Fibroblast of lung (primary cell): Measurements from ENCODE around the gene CTNNA2.

Experiments used
- EZH2 ChIP-seq: IDR thresholded peaks from 2 replicates; pipeline ENCODE4 v1.5.1; 2012; ENCODE audit warnings: low read length, control low read depth, mild to moderate bottlenecking; ENCODE audit errors: missing control alignments
- TF ChIP-seq, protein P1 (sequence below), 2 donors: IDR thresholded peaks in 1 of 2; conservative IDR thresholded peaks in 1 of 2; 1 replicate in 1 of 2; 2 replicates in 1 of 2; pipeline ENCODE4 v1.5.1; 2011 to 2012; ENCODE audit warnings: low read length in 2 of 2, control low read depth in 1 of 2, inconsistent platforms in 1 of 2, low read depth in 1 of 2, mild to moderate bottlenecking in 1 of 2

GRCh38 chr2:79861059-79861374 is 348.2 kb downstream of the CTNNA2 start:
- TF ChIP-seq, protein P1, sequence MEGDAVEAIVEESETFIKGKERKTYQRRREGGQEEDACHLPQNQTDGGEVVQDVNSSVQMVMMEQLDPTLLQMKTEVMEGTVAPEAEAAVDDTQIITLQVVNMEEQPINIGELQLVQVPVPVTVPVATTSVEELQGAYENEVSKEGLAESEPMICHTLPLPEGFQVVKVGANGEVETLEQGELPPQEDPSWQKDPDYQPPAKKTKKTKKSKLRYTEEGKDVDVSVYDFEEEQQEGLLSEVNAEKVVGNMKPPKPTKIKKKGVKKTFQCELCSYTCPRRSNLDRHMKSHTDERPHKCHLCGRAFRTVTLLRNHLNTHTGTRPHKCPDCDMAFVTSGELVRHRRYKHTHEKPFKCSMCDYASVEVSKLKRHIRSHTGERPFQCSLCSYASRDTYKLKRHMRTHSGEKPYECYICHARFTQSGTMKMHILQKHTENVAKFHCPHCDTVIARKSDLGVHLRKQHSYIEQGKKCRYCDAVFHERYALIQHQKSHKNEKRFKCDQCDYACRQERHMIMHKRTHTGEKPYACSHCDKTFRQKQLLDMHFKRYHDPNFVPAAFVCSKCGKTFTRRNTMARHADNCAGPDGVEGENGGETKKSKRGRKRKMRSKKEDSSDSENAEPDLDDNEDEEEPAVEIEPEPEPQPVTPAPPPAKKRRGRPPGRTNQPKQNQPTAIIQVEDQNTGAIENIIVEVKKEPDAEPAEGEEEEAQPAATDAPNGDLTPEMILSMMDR (conservative IDR thresholded peaks at IDR 0.05 in 1 of 2, IDR thresholded peaks at IDR 0.05 in 1 of 2; ENCODE audit: low read depth in 1 of 2, low read length in 2 of 2), result no peak
- no peak for TF ChIP-seq EZH2
